ENCODE results near the gene ZNF277.

ZNF277 gene

DNA sequence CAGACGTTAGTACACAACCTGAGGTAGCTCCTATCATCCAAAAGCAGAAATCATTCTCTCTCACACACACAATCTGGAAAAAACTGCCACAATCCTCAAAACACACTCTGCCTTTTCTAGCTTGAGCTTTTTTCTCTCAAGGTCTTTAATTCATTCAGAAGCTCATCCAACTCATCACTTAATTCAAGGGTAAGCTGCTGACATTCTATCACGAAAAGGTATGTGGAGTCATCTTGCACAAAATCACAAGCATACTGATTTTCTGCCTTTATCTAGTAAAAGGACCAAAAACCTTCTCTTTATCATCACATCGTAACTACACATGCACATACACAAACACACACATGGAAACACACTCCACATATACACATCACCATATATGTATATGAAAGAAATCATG is 32.3 kb upstream of the ZNF277 start:
- TF ChIP-seq, protein P1, sequence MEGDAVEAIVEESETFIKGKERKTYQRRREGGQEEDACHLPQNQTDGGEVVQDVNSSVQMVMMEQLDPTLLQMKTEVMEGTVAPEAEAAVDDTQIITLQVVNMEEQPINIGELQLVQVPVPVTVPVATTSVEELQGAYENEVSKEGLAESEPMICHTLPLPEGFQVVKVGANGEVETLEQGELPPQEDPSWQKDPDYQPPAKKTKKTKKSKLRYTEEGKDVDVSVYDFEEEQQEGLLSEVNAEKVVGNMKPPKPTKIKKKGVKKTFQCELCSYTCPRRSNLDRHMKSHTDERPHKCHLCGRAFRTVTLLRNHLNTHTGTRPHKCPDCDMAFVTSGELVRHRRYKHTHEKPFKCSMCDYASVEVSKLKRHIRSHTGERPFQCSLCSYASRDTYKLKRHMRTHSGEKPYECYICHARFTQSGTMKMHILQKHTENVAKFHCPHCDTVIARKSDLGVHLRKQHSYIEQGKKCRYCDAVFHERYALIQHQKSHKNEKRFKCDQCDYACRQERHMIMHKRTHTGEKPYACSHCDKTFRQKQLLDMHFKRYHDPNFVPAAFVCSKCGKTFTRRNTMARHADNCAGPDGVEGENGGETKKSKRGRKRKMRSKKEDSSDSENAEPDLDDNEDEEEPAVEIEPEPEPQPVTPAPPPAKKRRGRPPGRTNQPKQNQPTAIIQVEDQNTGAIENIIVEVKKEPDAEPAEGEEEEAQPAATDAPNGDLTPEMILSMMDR (IDR thresholded peaks at IDR 0.05) = no peak
- no peak for TF ChIP-seq ZFX (IDR thresholded peaks at IDR 0.05; ENCODE audit: borderline replicate concordance)
- no peak overlapping the region for H3K27ac ChIP-seq

DNA sequence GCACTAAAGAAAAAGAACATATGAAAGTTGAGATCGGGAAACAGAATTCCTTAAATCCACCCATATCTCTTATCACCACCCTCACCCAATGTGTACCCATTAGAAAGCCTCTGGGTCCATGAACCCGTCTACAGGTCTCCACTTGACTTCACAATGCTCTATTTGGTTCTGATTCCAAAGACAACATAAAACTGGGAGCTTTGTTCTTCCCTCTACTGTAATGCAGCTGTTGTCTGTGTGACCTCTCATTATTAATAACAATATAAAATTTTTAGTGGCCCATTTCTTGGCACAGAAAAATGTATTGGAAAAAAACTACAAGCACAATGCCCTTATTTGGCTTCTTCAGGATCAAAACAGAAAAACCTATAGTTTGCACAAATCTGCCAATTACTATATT is 30.3 kb upstream of the ZNF277 start:
- H3K27ac ChIP-seq = no peak overlapping the region
- TF ChIP-seq ZFX (IDR thresholded peaks at IDR 0.05; ENCODE audit: borderline replicate concordance) = no peak
- TF ChIP-seq, protein P1 (IDR thresholded peaks at IDR 0.05) = no peak

DNA sequence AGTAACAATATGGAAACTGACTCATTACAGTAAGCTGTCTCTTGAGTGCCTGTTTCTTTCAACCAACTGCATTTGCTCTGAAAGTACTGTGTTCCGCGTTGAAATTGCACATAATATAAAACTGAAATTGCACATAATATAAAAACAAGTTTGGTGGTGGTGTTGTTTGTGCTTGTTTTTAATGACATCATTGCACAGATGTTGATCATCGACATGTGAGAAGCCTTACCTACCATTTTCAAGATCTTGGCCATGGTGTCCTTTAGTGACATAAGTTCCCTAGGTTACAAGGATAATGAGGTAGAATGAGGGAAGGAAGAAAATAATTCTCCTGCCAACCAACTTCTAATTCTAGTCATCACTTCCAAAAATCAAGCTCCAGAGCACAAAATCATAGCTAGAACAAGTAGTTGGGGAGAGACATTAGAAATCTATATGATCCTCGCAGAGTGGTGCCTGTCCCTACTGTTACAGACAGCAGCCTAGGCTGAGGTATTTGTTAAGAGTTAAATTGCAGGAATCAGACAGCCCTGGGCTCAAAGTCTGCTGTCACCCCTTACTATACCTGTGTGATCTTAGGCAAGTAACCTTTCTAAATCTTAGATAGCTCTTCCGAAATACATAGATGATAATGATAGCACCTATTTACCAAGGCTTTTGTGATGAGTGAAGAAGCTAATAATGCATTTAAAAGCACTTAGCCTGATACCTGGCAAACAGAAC is 29.6 kb upstream of the ZNF277 start:
- TF ChIP-seq ZFX (IDR thresholded peaks at IDR 0.05; ENCODE audit: borderline replicate concordance) = no peak
- TF ChIP-seq, protein P1 (IDR thresholded peaks at IDR 0.05) = no peak
- no peak overlapping the region for H3K27ac ChIP-seq

DNA sequence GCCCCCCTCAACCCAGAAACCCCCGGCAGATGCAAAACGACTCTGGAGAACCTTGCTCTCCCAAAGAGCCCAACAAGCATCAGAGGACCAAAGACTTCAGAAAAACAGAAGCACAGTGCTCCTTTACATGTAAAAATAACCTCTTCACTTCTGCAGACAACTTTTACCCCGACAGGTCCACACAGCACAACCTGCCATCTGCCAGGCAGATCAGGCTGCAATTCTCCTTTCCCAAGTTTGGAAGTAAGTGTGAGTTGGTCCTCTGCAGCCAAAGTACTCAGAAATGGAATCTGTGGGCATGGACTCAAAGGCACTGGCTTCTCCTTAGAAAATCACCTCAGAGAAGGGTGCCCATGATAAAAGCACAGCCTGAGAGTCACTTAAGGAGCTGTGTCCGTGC is 26.3 kb upstream of the ZNF277 start:
- TF ChIP-seq, protein P1 (IDR thresholded peaks at IDR 0.05) = no peak
- no peak for TF ChIP-seq ZFX (IDR thresholded peaks at IDR 0.05; ENCODE audit: borderline replicate concordance)
- H3K27ac ChIP-seq = no peak overlapping the region

DNA sequence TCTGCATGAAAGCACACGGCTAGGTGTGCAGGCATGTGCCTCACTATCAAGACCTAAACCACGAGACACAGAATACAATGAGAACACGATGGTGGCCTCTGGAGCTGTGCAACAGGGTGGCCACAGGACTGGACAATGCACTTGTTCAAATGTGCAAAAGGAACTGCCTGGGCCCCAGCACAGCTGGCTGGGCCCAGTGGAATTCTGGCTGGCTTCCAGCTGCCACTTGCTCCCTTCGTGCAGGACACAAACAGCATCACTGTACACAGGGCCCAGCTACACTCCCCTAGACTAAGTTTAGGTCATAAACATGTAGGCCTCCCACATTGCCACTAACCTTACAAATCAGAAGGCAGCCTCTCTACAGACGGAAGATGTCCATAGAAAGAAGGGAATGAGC is 23.7 kb upstream of the ZNF277 start:
- TF ChIP-seq, protein P1 (IDR thresholded peaks at IDR 0.05) = no peak
- TF ChIP-seq ZFX (IDR thresholded peaks at IDR 0.05; ENCODE audit: borderline replicate concordance) = no peak
- H3K27ac ChIP-seq = no peak overlapping the region

DNA sequence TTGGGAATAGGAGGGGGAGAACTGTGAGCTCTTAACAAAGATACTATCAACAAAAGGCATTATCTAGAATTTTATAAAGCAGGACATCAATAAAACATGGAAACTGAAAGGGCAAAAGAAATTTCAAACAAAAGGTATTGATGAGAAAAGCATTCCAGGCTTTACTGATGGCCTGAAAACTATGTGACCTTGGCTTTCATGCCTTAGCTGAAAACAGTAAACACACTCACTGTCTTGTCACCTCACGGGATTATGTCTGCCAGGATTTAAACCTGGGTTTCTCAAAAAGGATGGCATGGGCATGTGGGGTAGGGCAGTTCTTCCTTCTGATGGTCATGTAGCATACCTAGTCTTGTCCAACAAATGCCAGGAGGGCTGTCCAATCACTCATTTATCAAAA is 23.2 kb upstream of the ZNF277 start:
- H3K27ac ChIP-seq = no peak overlapping the region
- TF ChIP-seq, protein P1 (IDR thresholded peaks at IDR 0.05) = no peak
- no peak for TF ChIP-seq ZFX (IDR thresholded peaks at IDR 0.05; ENCODE audit: borderline replicate concordance)

DNA sequence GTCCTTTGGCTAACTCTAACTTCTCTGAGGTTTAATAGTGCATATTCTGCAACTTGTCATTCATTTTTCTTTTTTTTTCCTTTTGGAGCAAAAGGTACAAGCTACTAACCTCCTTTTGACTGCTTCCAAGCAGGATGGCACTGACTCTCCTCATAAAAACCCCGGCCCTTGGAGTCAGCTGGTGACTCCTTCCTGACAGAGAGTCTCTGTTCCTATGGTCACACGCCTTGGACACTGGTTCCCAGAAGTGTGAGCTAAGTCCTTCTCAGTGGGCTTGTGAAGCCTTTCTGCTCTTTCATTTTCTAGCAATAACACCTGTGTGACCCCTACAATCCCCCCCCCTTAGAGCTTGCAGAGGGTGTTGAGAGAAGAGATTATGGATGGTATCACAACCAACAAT is 22.0 kb upstream of the ZNF277 start:
- no peak for TF ChIP-seq ZFX (IDR thresholded peaks at IDR 0.05; ENCODE audit: borderline replicate concordance)
- TF ChIP-seq, protein P1 (IDR thresholded peaks at IDR 0.05) = no peak

More for the DNA sequence above, 22.0 kb upstream of the ZNF277 start:
- H3K27ac ChIP-seq = no peak overlapping the region
